Adrenal gland (tissue), 5 donors: ENCODE data around the gene ZNF280C.

Experiments
- CTCF ChIP-seq, 6 experiments: fragments of 450-650 bp in 4 of 6; fragments of 200-600 bp in 2 of 6; sonication (generic) in 1 of 6; IDR thresholded peaks; 1 replicate in 5 of 6; 2 replicates in 1 of 6; pipeline versions ENCODE4 v1.5.1 to v1.8.0; 2016 to 2021; ENCODE audit warnings: antibody characterized with exemption in 6 of 6, mild to moderate bottlenecking in 2 of 6, moderate library complexity in 1 of 6
- POLR2A ChIP-seq, 2 donors: fragments of 450-650 bp; IDR thresholded peaks; one replicate each; pipeline ENCODE4 v1.6.1; 2017; ENCODE audit warnings: antibody characterized with exemption in 2 of 2, mild to moderate bottlenecking in 2 of 2, moderate library complexity in 1 of 2
- donor health status: DM: no; HTN: no; CAD: no.

GRCh38 chrX:130304587-130305368 lies 36.1 kb upstream of the ZNF280C start:
- TF ChIP-seq CTCF (IDR thresholded peaks at IDR 0.05) = no peak
- TF ChIP-seq POLR2A (IDR thresholded peaks at IDR 0.05) = no peak
